ENCODE results near the gene HOXC12.

DNA sequence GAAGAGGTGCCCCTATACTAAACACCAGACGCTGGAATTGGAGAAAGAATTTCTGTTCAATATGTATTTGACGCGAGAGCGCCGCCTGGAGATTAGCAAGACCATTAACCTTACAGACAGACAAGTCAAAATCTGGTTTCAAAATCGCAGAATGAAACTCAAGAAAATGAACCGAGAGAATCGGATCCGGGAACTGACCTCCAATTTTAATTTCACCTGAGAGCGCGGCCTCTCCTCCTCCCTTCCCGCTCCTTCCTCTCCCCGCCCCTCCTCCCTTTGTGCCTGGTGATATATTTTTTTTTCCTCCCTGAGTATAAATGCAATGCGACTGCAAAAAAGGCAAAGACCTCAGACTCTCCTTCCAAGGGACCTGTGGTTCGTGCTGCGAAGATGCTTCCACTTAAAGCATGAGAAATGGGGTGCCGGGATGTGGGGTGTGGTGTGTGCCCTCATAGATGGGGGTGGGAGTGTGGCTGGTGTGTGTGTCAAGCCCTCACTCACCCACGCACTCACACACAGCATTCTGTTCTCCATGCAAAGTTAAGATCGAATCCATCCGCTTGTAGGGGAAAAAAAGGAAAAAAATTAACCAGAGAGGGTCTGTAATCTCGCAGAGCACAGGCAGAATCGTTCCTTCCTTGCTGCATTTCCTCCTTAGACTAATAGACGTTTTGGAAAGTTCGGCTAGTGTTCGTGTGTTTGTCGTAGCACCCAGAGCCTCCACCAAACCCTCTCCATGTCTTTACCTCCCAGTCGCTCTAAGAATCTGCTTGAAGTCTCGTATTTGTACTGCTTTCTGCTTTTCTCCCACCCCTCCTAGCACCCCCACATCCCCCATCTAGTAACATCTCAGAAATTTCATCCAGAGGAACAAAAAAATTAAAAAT lies 34.8 kb downstream of the HOXC12 start:
- TF ChIP-seq, protein P1, sequence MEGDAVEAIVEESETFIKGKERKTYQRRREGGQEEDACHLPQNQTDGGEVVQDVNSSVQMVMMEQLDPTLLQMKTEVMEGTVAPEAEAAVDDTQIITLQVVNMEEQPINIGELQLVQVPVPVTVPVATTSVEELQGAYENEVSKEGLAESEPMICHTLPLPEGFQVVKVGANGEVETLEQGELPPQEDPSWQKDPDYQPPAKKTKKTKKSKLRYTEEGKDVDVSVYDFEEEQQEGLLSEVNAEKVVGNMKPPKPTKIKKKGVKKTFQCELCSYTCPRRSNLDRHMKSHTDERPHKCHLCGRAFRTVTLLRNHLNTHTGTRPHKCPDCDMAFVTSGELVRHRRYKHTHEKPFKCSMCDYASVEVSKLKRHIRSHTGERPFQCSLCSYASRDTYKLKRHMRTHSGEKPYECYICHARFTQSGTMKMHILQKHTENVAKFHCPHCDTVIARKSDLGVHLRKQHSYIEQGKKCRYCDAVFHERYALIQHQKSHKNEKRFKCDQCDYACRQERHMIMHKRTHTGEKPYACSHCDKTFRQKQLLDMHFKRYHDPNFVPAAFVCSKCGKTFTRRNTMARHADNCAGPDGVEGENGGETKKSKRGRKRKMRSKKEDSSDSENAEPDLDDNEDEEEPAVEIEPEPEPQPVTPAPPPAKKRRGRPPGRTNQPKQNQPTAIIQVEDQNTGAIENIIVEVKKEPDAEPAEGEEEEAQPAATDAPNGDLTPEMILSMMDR (conservative IDR thresholded peaks at IDR 0.05): peak; percentile 88
- no peak for TF ChIP-seq ZFX (IDR thresholded peaks at IDR 0.05)
